HG03354 (cell line): Measurements from ENCODE around the gene CSNK2A2.
A peak's percentile ranks its signal among the peaks of the same experiment; 100 is the strongest.

Experiments used
- ATAC-seq: cut with Tn5 transposase; IDR thresholded peaks from one replicate; pipeline ENCODE4 v1.9.1; 2021; ENCODE audit warnings: mild to moderate bottlenecking; ENCODE audit not compliant: unreplicated experiment, poor library complexity, severe bottlenecking

CSNK2A2 gene

GRCh38 chr16:58152246-58152868 lies 45.5 kb downstream of the CSNK2A2 start:
- no peak for ATAC-seq

GRCh38 chr16:58148526-58148925 lies 49.4 kb downstream of the CSNK2A2 start:
- ATAC-seq: no peak

DNA sequence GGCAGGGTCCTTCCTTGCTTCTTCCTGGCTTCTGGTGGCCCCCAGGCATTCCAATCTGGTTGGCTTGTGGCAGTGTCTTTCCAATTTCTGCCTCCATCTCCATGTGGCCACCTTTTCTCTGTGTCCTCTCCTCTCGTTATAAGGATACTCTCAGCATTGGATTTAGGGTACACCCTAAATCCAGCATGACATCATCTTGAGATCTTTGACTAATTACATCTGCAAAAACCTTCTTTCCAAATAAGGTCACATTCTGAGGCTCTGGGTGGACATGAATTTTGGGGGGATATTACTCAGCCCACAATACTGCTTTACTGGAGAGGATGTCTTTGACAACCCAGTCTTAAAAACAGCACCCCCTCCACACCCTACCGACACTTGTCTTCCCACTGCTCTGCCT lies 49.8 kb downstream of the CSNK2A2 start:
- ATAC-seq: no peak

DNA sequence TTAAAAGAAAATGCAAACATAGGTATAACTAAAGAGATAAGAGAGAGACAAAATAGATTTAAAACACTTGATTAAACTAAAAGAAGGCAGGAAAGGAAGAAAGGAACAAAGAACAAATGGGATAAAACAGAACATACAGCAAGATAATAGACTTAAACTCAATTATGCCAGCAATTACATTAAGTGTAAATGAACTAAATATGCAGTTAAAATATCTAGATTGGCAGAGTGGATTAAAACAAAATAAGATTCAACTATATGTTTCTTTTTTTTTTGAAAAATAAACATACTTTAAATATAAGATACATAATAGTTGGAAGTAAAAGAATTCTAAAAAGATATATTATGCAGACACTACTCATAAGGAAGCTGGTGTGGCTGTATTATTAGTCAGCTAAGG lies 59.1 kb downstream of the CSNK2A2 start:
- no peak for ATAC-seq

DNA sequence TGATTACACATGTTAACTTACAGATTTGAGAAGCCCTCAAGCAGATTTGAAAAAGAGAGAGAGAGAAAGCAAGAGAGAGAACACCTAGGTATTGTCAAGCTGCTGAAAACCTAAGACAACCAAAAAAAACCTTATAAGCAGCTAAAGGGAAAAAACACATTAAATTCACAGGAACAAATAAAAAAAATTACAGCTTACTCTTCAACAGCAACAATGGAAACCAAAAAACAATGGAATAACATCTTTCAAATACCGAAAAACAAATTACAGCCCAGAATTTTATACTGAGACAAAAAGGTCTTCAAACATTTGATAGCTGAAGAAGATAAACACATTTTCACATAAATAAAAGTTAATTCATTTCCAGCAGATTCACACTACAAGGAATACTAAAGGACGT lies 60.3 kb downstream of the CSNK2A2 start:
- no peak for ATAC-seq

GRCh38 chr16:58129097-58129936 lies 68.6 kb downstream of the CSNK2A2 start, which contains the start of gene CFAP20:
Gene CFAP20, minus strand, starts transcription at chr16:58129381. Its CDS starts 266 bp downstream, at chr16:58129115.
- ATAC-seq: peak; percentile 84

DNA sequence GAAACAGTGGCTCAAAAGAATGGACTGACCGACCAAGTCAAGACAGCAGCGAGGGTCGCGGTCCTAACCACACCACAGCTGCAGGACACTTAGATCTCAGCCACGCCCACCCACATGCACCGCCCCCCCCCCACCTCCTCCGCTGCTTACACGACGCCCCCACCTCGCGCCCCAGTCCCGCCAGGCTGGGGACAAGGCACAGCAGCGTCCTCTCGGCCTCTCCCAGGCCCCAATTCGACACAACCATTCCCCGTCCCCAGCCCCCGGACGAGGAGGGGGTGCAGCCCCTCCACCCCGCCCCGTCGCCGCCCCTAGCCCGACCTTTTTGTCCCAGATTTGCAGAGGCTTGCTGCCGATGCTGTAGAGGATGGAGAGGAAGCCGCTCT lies 69.2 kb downstream of the CSNK2A2 start:
- ATAC-seq: peak; percentile 23

GRCh38 chr16:58128181-58128631 lies 69.7 kb downstream of the CSNK2A2 start:
- ATAC-seq: no peak

GRCh38 chr16:58127634-58128033 lies 70.3 kb downstream of the CSNK2A2 start:
- ATAC-seq: no peak

GRCh38 chr16:58127033-58127556 lies 70.8 kb downstream of the CSNK2A2 start:
- peak; percentile 30 for ATAC-seq

DNA sequence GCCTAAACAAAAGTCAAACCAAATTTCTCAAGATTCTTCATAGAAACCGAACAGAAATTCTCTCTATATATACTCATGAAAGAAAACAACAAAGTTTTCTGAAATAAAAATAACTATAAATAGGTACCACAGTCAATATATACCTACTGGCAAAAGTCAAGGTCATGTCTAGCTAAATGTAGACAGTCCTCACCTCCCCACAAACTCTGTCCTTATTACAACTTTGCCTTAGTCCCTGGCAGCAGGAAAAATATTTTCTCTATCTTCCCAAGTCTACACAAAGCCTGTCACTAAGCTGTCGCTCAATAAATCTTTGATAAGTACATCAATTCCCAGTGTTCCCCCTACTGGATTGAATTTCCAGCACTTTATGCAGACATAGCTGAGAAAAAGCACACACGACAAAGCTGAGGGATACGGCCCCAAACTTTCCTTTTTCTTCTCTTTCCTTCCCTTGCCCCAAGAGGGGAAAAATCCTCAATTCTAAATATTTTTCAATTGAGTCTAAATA lies 71.4 kb downstream of the CSNK2A2 start:
- ATAC-seq: no peak

DNA sequence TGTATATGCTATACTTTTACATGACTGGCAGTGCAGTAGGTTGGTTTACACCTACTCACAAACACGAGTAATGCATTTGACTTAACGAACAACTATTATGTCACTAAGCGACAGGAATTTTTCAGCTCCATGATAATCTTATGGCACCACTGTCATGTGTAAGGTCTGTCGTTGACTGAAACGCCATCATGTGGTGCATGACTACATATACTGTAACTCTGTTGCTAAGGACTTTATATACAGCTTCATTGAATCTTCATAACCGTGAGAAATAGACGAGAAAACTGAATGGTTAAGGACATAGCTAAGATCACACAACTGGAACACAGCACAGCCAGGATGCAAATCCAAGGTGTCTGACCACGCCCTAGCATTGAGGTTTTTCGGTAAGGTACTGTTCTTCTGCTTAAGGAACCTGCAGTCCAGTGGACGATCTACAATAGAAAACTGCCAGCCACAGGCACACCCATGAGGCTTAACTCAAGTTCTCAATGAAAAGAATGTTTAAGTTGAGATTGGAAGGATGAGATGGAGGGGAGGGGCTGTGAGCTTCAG lies 72.0 kb downstream of the CSNK2A2 start:
- no peak for ATAC-seq

GRCh38 chr16:58125041-58125440 lies 72.9 kb downstream of the CSNK2A2 start:
- no peak for ATAC-seq

DNA sequence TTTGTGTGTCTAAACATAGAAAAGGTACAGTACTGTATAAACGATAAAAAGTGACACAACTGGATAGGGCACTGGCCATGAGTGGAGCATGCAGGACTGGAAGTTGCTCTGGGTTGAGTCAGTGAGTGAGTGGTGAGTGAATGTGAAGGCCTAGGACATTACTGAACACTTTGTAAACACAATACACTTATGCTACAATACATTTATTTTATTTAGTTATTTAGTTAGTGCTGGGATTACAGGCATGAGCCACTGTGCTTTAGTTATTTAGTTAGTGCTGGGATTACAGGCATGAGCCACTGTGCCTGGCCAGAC lies 73.3 kb downstream of the CSNK2A2 start:
- ATAC-seq: no peak

GRCh38 chr16:58123896-58124600 lies 73.9 kb downstream of the CSNK2A2 start:
- ATAC-seq: no peak

DNA sequence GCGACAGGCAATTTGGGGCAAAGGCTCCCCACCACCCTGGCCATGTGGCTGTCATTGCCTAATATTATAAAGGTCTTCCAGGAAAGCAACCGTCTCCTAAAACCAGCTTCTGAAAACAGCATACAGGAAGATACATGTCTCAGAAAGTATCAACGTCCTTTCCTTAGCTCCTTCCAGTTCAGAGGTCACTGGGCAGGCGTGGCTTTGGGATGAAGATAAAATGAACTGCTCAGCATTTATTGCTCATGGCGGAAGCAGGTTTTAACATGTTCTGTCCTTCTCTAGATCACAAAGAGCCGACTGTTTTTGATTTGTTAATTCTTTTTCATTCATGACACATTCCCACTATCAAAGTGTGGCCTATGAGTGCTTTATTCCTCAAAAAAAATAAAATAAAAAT lies 76.8 kb downstream of the CSNK2A2 start:
- no peak for ATAC-seq

DNA sequence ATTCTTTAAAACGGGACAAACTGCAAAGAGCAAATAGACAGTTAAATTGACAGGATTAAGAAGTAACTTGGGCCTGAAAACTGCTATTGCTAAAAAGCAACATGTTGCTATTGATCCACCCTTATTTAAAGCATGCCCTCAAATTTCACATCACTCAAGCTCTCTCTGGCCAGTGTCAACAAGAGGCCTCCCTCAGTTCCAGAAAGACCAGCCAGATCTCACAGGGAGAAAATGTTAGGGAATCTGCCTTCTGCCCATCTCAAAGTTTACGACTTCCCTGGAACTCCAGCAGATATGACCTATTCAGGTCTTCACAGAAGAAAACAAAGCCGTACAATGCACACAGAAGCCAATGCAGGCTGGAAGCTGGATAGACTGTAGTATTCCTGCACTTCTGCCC lies 77.7 kb downstream of the CSNK2A2 start:
- ATAC-seq: no peak

DNA sequence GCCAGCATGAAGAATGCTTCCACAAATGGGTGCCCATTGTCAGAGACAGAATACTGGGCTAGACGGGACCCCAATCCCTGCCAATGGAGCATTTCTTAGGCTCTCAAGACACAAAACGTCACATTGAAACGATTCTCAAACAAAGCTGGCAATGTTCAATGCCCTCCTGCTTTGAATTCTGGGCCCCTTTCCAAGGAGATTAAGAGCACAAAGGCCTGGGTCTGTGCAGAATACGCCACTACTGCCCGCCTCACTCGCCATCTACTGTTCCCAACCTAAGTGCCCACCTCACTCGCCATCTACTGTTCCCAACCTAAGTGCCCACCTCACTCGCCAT lies 78.4 kb downstream of the CSNK2A2 start:
- no peak for ATAC-seq

DNA sequence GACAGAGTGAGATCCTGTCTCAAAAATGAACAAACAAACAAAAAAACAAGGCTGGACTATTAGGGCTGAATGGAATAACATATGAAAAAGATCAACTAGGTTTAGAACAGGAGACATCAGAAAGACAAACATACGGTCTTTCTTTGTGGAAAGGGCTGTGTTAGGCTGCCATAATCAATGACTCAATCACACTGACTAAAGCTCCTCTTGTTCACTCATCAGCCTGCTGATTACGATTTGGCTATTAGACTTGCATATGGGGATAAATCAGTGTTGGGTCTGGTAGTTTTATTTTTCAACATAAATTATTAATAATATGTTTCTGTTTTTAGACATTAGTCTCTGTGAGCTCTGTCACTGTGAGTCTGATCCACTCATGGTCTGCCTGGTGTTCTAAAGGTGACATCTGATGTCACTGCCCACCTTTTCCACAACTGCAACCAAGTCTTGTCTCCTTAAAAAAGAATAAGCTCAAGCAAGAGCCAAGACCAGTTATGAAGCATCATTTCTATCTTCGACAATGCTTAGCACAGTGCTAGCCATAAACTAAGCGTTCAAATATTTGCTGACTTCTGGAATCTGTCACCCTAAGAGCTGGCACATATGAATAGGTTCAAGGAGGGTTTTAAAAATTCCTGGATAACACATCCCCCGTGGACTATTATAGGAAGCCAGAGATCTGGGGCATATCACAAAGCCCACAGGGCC lies 79.0 kb downstream of the CSNK2A2 start:
- no peak for ATAC-seq

- no peak for ATAC-seq
Observed at GRCh38 chr16:58116529-58116928, 81.4 kb downstream of the CSNK2A2 start.
